SK-N-MC (cell line): Measurements from ENCODE around the gene ACADSB.

Source experiments
- EZH2 ChIP-seq: fragments of 200-600 bp; sonication (generic); IDR thresholded peaks from one replicate; pipeline ENCODE4 v1.6.1; 2017; ENCODE audit warnings: antibody characterized with exemption
- FOXP2 ChIP-seq: optimal IDR thresholded peaks from 2 replicates; pipeline ENCODE3; 2011; ENCODE audit warnings: mild to moderate bottlenecking, moderate library complexity; ENCODE audit not compliant: insufficient read depth; ENCODE audit errors: extremely low read length, control extremely low read depth
- POLR2AphosphoS5 ChIP-seq: IDR thresholded peaks from 2 replicates; pipeline ENCODE4 v1.6.1; 2012; ENCODE audit warnings: mild to moderate bottlenecking, low read depth, low read length, borderline replicate concordance

GRCh38 chr10:122966879-122967278, 41.9 kb upstream of the ACADSB start:
- TF ChIP-seq POLR2AphosphoS5, result no peak
- TF ChIP-seq EZH2, result no peak
- TF ChIP-seq FOXP2, result no peak
